BE2C (cell line): ENCODE data around the gene TTLL10.

ENCODE experiments used
- DNase-seq: peaks from one replicate; pipeline ENCODE4 v3.0.0-alpha.2; 2020
- H3K27me3 ChIP-seq: fragments of 250-450 bp; sonication (Bioruptor Pico); 2 replicates; pipeline ENCODE4 v1.5.1; 2020; ENCODE audit warnings: mild to moderate bottlenecking
- H3K36me3 ChIP-seq: fragments of 250-450 bp; sonication (Bioruptor Pico); 2 replicates; pipeline ENCODE4 v1.5.1; 2020; ENCODE audit warnings: mild to moderate bottlenecking
- H3K4me1 ChIP-seq: fragments of 250-450 bp; sonication (Bioruptor Pico); 2 replicates; pipeline ENCODE4 v1.5.1; 2020
- H3K4me3 ChIP-seq: 2 replicates; pipeline ENCODE4 v1.5.1; 2011; ENCODE audit warnings: low read depth, low read length
- H3K9me3 ChIP-seq: fragments of 250-450 bp; sonication (Bioruptor Pico); 2 replicates; pipeline ENCODE4 v1.5.1; 2020
- CTCF ChIP-seq: IDR thresholded peaks from 2 replicates; pipeline ENCODE4 v1.5.1; 2012; ENCODE audit warnings: mild to moderate bottlenecking, low read depth, low read length

The TTLL10 gene

DNA sequence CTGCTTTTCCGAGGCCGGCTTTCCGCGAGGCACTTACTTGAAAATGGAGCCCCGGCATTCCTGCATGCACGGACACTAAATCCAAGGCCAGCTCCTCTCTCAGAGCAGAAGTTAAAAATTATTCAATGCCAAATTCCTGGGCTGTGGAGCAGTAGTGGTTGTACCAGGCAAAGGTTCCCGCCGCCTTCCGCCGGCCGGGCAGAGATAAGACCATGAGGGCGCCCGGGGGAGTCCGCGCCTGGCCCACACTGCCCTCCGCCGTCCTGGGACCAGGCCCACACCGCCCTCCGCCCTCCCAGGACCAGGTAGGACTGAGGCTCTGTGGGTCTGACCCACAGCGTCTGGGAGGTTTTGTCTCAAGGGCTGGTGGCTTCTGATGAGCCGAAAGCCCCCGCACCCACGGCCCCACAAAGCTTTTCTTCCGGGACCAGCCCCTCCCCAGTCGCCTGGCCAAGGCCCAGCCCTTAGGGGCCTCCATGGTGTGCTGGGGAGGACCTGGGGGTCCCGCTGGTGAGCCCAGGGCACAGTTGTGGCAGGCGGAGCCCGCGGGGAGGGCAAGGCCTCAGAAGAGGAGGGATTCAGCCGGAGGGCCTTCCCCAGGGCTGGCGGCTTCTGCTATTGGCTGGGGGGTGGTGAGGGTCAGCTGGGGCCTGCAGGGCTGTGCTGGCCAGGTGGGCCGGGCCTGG lies 45.1 kb upstream of the TTLL10 start:
- TF ChIP-seq CTCF = no peak
- H3K36me3 ChIP-seq = no peaks in the 10 kb centered on the region
- H3K4me3 ChIP-seq = no peak overlapping the region
- DNase-seq = no peak
- H3K4me1 ChIP-seq = no peaks in the 10 kb centered on the region
- H3K27me3 ChIP-seq = 0 out of 2 replicates have a peak, but pooled peaks cover 3% of the 10 kb centered on the region
- H3K9me3 ChIP-seq = no peaks in the 10 kb centered on the region

- Histone ChIP-seq H3K36me3 (no peaks in the 10 kb centered on the region), H3K4me1 (no peaks in the 10 kb centered on the region), H3K4me3 (no peak overlapping the region), H3K27me3 (0 out of 2 replicates have a peak, but pooled peaks cover 3% of the 10 kb centered on the region), H3K9me3 (no peaks in the 10 kb centered on the region)
- TF ChIP-seq CTCF = no peak
- no peak for DNase-seq
Measured at GRCh38 chr1:1129381-1129821, 44.3 kb upstream of the TTLL10 start.

- no peak for TF ChIP-seq CTCF
- H3K9me3 ChIP-seq = no peaks in the 10 kb centered on the region
- no peaks in the 10 kb centered on the region for H3K36me3 ChIP-seq
- H3K4me3 ChIP-seq = no peak overlapping the region
- H3K4me1 ChIP-seq = no peaks in the 10 kb centered on the region
- H3K27me3 ChIP-seq = 0 out of 2 replicates have a peak, but pooled peaks cover 3% of the 10 kb centered on the region
- no peak for DNase-seq
Measured at GRCh38 chr1:1130206-1131120, 43.2 kb upstream of the TTLL10 start.

GRCh38 chr1:1132042-1132950 lies 41.4 kb upstream of the TTLL10 start:
- DNase-seq = no peak
- H3K4me3 ChIP-seq = no peak overlapping the region

More at GRCh38 chr1:1132042-1132950, 41.4 kb upstream of the TTLL10 start:
- no peak for TF ChIP-seq CTCF
- H3K27me3 ChIP-seq = 0 out of 2 replicates have a peak, but pooled peaks cover 3% of the 10 kb centered on the region
- H3K9me3 ChIP-seq = no peaks in the 10 kb centered on the region
- no peaks in the 10 kb centered on the region for H3K36me3 ChIP-seq
- no peaks in the 10 kb centered on the region for H3K4me1 ChIP-seq
